PC-9 (cell line): ENCODE data around the gene CFHR5.

Source experiments
- EZH2 ChIP-seq: fragments of 200-600 bp; sonication (generic); IDR thresholded peaks from 2 replicates; pipeline ENCODE4 v1.8.0; 2017; ENCODE audit warnings: antibody characterized with exemption, low read depth
- TF ChIP-seq, protein P1 (sequence below): fragments of 200-600 bp; sonication (generic); conservative IDR thresholded peaks from 2 replicates; pipeline ENCODE4 v1.6.1; 2017; ENCODE audit warnings: mixed run types, antibody characterized with exemption, mild to moderate bottlenecking, moderate library complexity

DNA sequence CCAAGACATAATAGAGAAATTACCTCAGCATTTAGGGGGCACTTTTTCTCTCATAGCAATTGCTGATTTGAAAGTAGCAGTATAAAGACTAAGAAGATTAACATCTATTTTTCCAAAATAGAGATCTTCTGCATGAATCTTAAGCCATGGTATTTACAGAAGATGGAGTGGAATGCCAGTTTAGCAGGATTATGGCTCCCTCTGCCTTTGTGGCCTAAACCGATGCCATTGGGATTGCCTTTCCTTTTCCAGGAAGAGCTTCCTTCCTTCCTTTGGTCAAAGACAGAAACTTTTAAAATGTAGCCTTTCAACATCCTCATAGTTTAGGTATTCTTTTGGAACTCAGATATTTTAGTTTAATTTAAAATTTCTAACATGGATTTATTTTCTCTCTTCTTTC lies 39.4 kb downstream of the CFHR5 start:
- TF ChIP-seq EZH2, result no peak
- TF ChIP-seq, protein P1, sequence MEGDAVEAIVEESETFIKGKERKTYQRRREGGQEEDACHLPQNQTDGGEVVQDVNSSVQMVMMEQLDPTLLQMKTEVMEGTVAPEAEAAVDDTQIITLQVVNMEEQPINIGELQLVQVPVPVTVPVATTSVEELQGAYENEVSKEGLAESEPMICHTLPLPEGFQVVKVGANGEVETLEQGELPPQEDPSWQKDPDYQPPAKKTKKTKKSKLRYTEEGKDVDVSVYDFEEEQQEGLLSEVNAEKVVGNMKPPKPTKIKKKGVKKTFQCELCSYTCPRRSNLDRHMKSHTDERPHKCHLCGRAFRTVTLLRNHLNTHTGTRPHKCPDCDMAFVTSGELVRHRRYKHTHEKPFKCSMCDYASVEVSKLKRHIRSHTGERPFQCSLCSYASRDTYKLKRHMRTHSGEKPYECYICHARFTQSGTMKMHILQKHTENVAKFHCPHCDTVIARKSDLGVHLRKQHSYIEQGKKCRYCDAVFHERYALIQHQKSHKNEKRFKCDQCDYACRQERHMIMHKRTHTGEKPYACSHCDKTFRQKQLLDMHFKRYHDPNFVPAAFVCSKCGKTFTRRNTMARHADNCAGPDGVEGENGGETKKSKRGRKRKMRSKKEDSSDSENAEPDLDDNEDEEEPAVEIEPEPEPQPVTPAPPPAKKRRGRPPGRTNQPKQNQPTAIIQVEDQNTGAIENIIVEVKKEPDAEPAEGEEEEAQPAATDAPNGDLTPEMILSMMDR, result no peak
